Measurements from ENCODE around the gene OGFR.

OGFR gene

DNA sequence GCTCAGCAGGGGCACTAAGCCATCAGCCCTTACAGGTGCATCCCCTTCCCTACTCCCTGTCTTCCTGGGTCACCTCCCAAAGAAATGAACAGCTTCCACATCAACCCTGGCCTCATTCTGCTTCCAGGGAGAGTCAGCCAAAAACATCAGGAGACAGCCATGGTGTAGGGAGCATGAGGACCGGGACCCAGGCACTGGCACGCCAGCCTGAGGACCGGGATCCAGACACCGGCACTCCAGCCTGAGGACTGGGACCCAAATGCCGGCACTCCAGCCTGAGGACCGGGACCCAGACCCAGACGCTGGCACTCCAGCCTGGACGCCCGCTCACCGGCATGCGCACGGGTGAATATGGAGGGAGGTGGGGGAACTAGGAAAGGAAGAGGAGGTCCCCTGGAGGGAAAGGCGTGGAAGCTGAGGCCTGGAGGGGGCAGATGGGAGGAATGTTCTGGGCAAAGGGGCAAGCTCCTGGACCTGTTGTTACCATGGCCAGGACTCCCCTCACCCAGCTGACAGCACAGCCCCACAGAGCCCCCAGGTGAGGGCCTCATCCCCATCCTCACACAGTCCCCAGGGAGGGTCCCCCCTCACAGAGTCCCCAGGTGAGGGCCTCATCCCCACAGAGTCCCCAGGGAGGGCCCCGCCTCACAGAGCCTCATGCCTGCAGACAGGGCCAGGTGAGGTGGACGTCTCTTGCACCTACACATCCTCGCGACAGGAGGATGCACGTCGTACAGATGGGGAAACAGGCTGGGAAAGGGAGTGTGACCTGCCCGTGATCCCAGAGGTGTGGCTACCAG lies 34.3 kb upstream of the OGFR start:
- DNase-seq, result no peak

DNA sequence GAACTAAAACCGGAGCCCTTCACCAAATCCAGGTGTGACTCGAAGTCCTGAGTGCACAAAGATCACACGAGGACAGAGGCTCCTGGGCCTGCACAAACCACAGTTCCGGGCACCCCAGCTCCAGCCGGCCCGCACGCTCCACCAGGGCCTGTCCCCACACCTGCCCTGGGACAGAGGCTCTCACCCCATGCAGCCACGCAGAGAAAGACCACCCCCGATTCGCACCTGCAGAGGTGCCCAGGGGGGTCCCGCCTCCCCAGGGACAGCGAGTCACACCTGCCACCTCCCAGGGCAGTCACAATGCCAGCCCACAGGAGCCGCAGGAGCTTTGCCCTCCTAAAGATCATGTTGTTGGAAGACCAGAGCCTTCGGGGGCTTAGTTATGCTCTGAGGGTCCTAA lies 33.7 kb upstream of the OGFR start:
- DNase-seq, result no peak

DNA sequence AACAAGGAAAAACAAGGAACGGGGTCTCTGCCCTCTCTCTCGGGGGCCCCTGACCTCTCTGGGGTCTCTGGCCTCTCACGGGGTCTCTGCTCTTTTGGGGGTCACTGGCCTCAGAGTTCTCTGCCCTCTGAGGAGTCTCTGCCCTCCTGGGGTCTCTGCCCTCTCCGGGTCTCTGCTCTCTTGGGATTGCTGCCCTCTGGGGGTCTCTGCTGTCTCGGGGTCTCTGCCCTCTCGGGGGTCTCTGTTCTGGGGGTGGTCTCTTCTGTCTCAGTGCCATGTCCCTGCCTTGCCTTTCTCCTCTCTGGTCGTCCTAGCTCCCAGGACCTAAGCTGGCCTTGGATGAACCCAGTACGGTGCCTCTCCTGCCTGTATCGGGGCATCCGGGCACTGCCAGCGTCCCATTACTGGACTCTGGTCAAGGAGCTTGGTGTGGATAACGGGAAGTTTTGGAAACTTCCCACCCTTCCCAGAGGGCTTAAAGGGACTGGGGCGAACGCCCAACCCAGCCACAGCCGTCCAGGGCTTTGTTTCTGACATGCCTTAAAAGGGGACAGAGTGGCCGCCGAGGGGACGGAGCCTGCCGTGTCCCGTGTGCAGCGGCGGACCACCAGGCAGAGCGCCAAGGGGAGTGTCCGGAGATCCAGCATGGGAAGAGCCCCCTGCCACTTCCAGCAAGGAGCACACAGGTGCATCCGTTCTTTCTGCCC lies 33.1 kb upstream of the OGFR start:
- no peak for DNase-seq

DNA sequence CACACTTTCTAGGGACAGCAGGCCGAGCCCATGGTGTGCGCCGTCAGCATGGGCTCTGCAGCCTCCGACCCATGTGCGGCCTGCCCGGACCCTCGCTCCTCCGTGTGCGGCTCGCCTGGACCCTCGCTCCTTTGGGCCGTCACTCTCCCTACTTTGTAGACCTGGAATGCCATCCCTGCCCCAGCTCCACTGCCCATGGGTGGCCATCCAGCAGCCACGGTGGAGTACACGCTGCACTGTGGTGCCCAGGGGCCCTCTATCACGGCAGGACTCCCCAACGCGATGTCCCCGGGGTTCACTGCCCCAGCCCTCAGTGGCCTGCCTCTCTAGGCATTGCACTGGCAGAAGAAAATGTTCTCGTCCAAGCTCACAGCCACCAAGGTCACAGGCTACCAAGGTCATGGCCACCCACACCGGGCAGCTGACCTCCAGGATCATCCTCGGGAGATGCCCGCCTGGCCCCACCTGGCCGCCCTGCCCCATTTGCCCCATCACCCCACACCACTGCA lies 32.5 kb upstream of the OGFR start:
- no peak for DNase-seq

DNA sequence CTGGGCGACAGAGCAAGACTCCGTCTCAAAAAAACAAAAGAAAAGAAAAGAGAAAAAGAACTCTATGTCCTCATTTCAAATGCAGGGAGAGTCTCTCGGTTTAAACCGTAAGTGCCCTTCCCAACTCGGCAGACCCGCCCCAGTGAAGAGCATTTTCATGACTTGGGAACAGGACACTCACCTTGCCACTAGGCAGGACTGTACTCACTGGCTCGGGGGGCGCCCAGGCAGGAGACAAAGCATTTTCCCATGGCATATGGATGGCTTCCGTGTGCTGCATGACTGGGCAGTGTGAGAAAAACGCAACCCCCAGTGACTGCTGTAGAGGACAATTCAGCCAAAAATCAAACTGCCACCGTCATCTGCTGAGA lies 32.0 kb upstream of the OGFR start:
- no peak for DNase-seq

DNA sequence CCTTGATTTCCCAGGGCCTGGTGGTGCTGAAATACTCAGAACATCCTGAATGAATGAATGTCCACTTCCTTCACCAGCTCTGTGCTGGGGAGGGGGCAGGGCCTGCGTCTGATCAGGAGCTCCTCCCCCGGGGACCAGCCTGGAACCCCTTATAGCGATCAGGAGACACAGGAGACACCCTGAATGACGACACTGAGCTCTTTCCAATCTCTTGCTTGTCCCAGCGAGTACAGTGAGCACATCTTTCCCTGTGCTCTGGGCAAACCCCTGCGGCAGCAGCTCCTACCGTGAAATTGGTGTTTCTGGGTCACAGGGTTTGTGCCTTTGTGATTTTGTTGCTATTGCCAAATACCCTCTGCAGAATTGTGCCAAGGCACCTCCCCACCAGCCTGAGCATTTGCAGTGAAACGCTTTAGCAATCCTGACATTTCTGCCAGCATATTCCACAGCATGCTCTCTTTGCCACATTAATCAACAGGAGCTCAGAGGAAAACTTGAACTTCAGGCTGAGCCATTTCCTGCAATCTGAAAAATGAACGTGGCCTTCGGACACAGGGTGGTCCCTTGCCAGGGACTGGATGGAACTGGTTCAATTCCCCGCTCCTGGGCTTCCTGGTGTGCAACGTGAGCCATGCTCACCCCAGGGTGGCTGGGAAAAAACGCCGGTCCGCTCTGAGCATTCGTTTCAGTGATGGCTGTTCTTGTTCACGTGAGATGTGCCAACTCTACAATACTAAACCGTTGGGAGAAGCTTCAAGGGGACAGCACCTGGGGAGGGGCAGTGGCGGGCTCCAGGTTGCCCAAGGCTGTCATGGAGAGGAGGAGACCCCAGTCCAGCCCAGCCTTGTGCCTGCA lies 31.4 kb upstream of the OGFR start:
- no peak for DNase-seq

DNA sequence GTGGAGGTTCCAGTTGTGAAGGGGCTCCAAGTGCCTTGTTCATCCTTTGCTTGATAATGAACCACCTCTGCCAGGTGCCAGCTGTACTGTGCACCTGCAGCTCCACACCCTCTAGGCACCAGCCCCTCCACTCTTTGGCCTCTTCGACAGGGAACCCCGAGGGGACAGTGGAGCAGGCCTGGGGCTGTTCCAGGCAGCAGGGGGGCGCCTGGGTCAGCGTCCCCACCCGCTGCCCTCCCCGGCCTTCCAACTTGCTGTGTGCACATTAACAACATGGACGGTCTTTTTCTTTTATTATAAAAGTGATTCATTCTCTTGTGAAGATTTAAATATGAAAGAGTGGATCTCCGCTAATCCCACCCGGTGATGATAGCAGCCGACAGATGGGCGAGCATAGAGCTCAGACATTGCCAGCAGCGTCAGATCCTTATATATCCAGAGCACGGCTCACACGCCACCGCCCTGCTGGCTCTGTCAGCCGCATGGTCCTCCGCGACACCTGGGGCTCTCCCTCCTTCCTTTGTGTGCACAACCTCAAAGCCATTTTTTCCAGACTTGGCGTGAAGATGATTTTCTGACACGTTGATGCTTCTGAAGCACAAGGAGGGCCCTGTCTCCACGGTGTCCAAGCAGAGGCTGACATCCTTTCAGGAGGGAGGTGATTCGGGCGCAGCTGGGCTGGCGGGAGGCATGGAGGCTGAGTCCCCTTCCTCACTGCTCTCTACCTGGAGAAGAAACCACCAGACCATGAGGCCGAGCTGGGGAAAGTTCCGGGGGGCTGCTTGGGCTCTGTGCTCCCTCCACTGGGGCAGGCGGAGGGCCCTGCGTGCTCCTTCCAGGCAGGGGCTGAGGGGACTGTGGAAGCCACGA lies 30.6 kb upstream of the OGFR start:
- no peak for DNase-seq

DNA sequence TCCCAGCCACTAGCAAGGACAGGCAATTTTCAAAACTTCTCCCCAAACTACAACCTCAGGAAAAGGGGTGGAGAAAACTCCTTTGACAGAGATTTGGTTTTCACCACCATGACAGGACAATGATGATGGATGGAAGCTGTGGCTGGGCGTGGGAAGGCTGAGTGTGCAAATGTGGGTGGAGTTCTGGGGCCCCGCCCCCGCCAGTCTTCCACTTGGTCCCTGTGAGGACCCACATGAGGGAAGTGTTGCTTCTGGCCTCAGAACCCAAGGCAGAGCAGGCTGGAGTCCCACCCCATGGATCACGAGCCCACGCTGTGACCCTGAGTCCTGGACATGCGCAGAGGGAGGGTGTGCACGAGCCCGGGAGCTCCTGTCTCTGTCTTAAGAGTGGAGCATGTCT lies 29.9 kb upstream of the OGFR start:
- no peak for DNase-seq

DNA sequence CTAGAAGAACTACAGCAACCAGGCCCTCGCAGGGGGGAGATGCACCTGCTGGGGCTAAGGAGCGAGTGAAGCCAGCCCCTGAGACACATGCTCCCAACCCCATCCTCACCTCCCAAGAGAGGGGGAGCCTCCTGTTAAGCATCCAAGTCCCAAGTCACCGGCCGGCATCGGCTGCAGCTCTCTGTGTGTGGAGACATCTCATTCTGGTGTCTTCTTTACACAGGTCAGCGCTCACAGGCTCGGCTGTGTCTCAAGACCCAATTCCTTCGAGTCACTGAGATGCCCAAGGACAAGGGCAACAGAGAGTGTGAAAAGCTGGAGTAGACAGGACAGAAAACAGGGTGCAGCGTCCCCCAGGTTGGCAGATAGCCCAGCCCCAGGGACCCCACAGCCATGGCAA lies 29.4 kb upstream of the OGFR start:
- DNase-seq, result no peak

DNA sequence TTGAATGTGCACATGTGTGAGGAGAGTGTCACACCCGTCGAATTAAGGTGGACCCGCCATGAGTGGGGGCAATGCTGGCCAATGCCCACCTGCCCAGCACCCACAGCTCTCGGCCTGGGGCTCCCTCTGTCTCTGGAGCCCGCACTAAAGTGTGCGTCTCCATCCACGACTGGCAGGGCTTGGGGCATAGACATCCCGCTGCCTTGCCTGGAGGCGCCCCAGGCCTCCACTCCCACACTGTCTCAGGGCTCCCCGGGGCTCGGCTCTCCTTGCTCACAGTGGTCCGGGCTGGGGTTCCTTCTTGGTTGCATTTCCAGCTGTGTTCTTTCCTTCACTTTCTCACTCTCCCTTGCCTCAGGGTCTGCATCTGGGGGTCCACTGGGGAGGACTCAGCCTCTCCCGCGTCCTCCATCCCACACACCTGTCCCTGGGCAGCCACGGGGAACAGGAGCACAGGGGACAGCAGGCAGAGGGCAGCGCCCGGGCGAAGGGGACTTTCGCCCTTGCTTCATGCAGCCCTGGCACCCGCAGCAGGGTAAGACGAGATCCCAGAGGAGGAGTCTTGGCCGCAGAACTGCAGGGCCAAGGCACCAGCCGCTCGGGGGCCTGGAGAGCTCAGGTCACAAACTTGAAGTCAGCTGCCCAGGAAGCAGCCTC lies 28.5 kb upstream of the OGFR start:
- DNase-seq, result no peak

DNA sequence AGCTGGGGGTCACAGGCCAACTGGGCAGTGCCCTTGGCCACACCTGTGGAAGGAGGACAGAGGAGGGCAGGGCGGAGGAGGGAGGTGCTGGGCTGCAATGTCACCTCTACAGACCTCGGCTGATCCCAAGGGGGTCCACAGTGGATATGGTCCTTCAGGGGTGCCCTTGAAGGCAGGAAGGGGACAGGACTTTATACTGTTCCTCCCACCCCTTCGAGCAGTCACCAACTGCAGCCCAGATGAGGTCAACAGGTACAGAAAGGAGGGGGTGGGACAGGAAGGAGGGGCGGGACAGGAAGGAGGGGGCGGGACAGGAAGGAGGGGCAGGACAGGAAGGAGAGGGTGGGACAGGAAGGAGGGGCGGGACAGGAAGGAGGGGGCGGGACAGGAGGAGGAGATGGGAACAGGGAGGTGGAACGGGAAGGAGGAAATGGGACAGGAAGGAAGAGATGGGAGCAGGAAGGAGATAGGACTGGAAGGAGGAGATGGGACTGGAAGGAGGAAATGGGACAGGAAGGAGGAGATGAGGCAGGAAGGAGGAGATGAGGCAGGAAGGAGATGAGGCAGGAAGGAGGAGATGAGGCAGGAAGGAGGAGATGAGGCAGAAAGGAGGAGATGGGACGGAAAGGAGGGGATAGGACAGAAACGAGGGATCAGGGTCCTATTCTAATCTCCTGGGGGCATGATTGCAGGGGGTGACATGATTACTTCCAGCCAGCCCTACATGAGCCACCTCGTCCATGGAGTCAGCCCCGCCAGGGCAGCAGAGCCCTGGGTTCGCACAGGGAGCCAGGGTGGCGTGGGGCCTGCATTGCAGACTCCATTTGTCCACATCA lies 27.7 kb upstream of the OGFR start:
- no peak for DNase-seq

DNA sequence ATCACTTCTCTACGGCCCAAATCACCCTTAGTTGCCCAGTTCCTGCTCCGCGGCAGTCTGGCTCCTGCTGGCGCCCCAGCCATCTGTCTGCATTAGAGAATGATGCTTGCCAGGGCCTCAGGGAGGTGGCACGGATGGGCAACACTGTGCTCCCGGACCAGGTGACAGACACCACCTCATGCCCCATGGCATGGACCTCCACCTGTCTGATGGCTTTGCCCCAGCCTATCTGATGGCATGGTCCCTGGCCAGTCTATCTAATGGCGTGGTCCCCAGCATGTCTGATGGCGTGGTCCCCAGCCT lies 27.2 kb upstream of the OGFR start:
- no peak for DNase-seq

DNA sequence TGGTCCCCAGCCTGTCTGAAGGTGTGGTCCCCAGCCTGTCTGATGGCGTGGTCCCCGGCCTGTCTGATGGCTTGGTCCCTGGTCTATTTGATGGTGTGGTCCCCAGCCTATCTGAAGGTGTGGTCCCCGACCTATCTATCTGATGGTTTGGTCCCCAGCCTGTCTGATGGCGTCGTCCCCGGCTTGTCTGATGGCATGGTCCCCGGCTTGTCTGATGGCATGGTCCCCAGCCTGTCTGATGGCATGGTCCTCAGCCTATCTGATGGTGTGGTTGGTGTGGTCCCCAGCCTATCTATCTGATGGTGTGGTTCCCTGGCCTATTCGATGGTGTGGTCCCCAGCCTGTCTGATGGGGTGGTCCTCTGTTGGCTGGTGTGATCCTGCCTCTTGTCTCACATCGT lies 26.6 kb upstream of the OGFR start:
- no peak for DNase-seq

DNA sequence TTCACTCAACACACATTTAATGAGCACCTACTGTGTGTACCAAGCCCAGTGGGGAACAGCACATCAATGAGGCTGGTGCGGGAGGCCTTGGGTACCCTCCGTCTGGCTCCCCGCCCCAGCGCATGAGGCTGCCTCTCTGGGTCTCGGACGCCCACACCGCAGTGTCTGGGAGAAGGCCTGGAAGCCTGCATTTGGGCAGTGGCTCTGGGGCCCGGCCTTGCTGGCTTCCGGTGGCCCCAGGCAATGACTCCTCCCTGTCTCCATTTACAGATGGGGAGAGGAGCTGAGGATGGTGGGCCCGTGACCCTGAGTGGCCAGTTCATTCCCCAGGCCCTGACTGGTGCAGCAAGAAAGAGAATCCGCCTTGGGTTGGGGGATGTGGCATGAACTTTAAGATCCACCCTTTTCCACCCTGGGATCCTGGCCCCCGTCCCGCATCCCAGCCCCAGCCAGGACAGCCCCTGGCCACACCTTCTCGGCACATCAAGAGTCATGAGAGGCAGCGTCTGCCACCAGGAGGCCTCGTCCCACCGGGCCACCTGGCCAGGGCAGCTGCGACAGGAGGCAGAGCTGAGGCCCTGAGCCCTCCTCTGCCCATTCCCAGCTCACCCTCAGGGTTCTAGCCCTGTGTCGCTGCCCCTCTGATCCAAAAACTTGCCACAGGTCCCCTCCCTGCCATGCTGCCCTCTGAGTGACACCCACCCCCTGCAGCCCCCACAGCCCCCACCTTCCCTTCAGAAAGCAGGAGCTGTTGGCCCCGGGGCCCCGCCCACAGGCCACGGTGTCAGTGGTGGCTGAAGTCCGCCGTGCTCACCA lies 25.8 kb upstream of the OGFR start:
- no peak for DNase-seq

DNA sequence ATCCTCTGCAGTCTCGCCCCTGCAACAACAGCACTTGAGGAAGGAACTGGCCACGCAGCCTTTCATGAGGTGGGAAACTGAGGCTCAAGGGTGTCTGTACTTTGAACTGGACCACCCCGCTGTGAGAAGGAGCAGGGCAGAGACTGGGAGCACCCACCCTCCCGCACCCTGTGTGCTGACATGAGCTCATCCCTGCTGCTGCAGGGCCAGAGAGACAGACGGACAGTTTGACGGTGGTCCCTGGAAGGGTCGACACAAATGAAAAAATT lies 25.3 kb upstream of the OGFR start:
- DNase-seq, result no peak

DNA sequence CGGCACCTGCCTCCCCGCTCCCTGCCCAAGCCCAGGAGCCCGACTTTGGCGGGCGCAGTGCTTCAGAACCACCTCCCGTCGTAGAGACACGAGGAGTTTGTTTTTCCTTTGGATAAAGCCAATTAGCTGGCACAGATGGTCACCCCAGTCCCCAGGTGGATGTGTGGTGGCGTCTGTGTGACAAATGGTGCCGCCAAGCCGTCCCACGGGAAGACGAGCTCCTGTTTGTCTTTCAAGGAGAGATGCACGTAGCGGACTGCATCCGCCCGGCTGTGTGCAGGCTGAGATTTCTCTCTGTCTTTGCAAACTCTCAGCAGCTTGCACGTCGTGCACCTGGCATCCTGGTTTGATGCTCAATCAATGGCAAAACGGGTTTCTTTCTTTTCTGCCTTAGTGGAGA lies 24.4 kb upstream of the OGFR start:
- DNase-seq, result no peak

DNA sequence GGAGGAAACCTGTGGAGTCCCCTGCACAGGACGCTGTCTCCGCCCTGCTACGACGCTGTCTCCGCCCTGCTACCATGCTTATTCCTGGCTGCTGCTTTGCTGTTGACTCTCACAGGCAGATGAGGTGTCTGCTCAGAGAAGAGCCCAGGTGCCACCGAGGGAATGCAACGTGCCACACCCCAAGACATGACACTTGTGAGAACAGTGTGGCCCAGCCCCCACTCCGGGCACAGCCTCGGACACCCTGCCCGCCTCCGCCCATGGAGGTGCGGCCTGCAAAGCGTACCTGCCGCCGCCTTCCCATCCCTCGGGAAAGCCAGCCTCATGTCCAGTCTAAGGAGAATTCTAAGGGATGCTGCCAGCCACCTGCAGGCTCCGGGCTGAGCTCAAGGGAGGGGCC lies 23.9 kb upstream of the OGFR start:
- DNase-seq, result peak; percentile 11

DNA sequence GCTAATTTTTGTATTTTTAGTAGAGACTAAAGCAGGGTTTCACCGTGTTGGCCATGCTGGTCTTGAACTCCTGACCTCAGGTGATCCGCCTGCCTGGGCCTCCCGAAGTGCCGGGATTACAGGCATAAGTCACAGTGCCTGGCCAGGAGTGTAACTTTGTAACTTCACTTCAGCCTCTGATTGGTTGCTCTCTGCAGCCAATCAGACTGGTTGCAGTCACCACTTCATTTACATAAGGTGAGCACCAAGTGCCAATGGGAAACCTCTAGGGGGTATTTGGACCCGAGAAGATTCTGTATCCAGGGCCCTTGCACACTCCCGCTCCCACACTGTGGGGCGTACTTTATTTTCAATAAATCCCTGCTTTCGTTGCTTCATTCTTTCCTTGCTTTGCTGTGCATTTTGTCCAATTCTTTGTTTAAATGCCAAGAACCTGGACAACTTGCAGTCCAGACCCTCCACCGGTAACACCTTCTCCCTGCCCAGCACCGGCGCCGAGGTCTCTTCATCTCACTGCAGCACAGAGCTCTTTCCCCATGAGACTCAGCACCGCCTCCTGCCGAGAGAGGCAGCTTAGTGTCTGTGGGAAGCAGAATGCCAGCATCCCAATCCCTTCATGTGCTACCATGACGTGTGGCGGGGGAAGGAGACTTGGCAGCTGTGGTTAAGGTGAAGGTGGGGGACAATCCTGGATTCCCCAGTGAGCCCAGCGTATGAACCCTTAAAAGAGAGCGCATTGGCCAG lies 22.3 kb upstream of the OGFR start:
- DNase-seq, result no peak

DNA sequence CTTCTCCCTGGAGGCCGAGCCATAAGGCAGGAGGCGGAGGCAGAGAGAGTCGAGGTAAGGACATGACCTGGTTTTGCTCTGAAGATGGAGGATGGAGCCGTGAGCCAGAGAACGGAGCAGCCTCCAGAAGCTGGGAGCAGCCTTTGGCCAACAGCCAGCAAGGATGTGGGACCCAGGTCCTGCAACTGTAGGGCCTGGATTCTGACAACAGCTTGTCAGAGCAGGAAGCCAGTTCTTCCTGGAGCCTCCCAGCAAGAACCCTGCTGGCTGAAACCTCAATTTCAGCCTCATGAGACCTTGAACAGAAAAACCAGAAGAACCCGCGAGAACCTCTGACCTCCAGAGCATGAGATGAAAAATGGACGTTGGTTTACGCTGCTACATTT lies 21.7 kb upstream of the OGFR start:
- no peak for DNase-seq

DNA sequence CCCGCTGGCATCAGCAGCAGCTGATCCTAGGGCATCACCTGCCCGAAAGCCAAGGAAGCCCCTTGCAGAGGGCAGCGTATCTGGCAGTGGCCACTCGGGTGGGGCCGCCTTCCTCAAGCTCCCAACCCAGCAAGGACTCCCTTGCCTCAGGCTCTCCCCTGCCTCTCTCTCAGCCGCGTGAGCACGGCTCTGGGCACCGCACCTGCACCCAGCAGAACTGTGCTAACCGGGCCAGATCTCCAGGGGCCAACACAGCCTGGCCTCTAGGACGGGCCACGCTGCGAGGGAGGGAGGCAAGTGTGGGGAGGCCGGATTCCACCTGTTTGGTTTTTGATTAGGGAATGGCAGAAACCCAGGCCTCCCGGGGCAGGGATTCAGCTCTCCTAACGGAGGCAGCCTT lies 20.1 kb upstream of the OGFR start:
- no peak for DNase-seq

All from NCI-H748 treated with DMSO at 0.1 percent for 48 hours (cell line).